ENCODE data around the gene EPHB1. TPM values are rescaled to one million over a fixed set of nuclear protein-coding genes. Genes with fewer than 3 reads are reported as not detected.

EPHB1 gene
- total RNA-seq, 1 experiment from 2014 or later: 2.8 TPM

- H3T11ph ChIP-seq (ENCODE audit: low read length): no peak overlapping the region
- H3K9me3 ChIP-seq (ENCODE audit: control insufficient read depth, low read depth, low read length): no peaks in the 10 kb centered on the region
- no peaks in the 10 kb centered on the region for H3K9me3 Mint-ChIP-seq
- H3K79me1 ChIP-seq (ENCODE audit: insufficient read depth, low read depth, low read length, poor library complexity, severe bottlenecking): no peaks in the 10 kb centered on the region
- H2BK5ac ChIP-seq (ENCODE audit: insufficient read length, low read length): no peak overlapping the region
- no peak overlapping the region for H3K9ac ChIP-seq (ENCODE audit: extremely low read depth, insufficient read length, low read length)
- no peaks in the 10 kb centered on the region for H3K79me2 ChIP-seq (ENCODE audit: insufficient read depth, low read length)
- peak overlapping the region in 1 of 3 experiments; percentile 70; a peak in 1 of 7 replicates for H3K27ac Mint-ChIP-seq
- H2BK15ac ChIP-seq (ENCODE audit: low read depth, low read length): no peak overlapping the region
- H3K56ac ChIP-seq (ENCODE audit: insufficient read length, low read depth, low read length): no peak overlapping the region
- no peak overlapping the region for H4K91ac ChIP-seq (ENCODE audit: insufficient read length, low read depth, low read length)
- H2AFZ ChIP-seq (ENCODE audit: low read length): no peak overlapping the region
- no peak overlapping the region for H3K4me3 Mint-ChIP-seq
- H3K4me1 Mint-ChIP-seq: peaks cover 15 to 16% of the 10 kb centered on the region in 2 experiments
- no peaks in the 10 kb centered on the region for H3K23me2 ChIP-seq (ENCODE audit: insufficient read length, low read depth, low read length, poor library complexity, severe bottlenecking)
- H3K23ac ChIP-seq (ENCODE audit: insufficient read length, low read depth, low read length): no peak overlapping the region
- no CpG with 5 or more reads among the region's 1 CpG for WGBS (ENCODE audit: extremely low coverage, insufficient read length, low lambda C conversion rate)
- no peak overlapping the region for H3K18ac ChIP-seq (ENCODE audit: insufficient read length, low read depth, low read length)
- no peaks in the 10 kb centered on the region for H3K36me3 Mint-ChIP-seq (ENCODE audit: insufficient read depth in 1 of 3, low read depth in 3 of 3)
- TF ChIP-seq, protein P1, sequence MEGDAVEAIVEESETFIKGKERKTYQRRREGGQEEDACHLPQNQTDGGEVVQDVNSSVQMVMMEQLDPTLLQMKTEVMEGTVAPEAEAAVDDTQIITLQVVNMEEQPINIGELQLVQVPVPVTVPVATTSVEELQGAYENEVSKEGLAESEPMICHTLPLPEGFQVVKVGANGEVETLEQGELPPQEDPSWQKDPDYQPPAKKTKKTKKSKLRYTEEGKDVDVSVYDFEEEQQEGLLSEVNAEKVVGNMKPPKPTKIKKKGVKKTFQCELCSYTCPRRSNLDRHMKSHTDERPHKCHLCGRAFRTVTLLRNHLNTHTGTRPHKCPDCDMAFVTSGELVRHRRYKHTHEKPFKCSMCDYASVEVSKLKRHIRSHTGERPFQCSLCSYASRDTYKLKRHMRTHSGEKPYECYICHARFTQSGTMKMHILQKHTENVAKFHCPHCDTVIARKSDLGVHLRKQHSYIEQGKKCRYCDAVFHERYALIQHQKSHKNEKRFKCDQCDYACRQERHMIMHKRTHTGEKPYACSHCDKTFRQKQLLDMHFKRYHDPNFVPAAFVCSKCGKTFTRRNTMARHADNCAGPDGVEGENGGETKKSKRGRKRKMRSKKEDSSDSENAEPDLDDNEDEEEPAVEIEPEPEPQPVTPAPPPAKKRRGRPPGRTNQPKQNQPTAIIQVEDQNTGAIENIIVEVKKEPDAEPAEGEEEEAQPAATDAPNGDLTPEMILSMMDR (conservative IDR thresholded peaks at IDR 0.05): no peak
- no peak overlapping the region for H3K4me2 ChIP-seq (ENCODE audit: insufficient read depth, insufficient read length, low read length)
- no peak overlapping the region for H4K8ac ChIP-seq (replicated peaks; ENCODE audit: insufficient read length, low read depth, low read length)
- no peak overlapping the region for H2AK5ac ChIP-seq (ENCODE audit: insufficient read length, low read length)
- H3K4me1 ChIP-seq (ENCODE audit: insufficient read depth, low read length): no peaks in the 10 kb centered on the region
- no peak overlapping the region for H3K4ac ChIP-seq (ENCODE audit: low read depth, low read length)
- no peak overlapping the region for H3K27ac ChIP-seq (ENCODE audit: insufficient read length, low read depth, low read length)
- H2BK120ac ChIP-seq (ENCODE audit: low read depth, low read length, poor library complexity, severe bottlenecking): no peak overlapping the region
- H3K27me3 Mint-ChIP-seq (ENCODE audit: low read depth): peaks cover 2% of the 10 kb centered on the region
- H3K14ac ChIP-seq (ENCODE audit: insufficient read depth, low read length): no peak overlapping the region; the same call in 1 of the 2 replicates
- H2BK12ac ChIP-seq (ENCODE audit: insufficient read length, low read depth, low read length): no peak overlapping the region
- no peak overlapping the region for H2BK20ac ChIP-seq (ENCODE audit: low read depth, low read length, poor library complexity, severe bottlenecking)
- no peaks in the 10 kb centered on the region for H4K20me1 ChIP-seq (ENCODE audit: control insufficient read depth, insufficient read depth, insufficient read length)
- no peak for DNase-seq
- H3K27me3 ChIP-seq (ENCODE audit: insufficient read depth, low read length): no peaks in the 10 kb centered on the region
- H4K5ac ChIP-seq (ENCODE audit: insufficient read length, low read depth, low read length): no peak overlapping the region
Observed at GRCh38 chr3:134867277-134867676, 72.2 kb downstream of the EPHB1 start.

Measured in H9 (cell line).